Neuron (in vitro differentiated cells): ENCODE results near the gene ZNF384.
A peak's percentile ranks its signal among the peaks of the same experiment; 100 is the strongest.

Experiments used
- H2AFZ ChIP-seq: one replicate; pipeline ENCODE4 v1.6.1; 2013; ENCODE audit warnings: low read depth, mild to moderate bottlenecking, inconsistent platforms, low read length, moderate library complexity
- H3K27me3 ChIP-seq: one replicate; pipeline ENCODE4 v1.6.1; 2013; ENCODE audit warnings: low read length; ENCODE audit not compliant: insufficient read depth
- H3K36me3 ChIP-seq: one replicate; pipeline ENCODE4 v1.6.1; 2013; ENCODE audit warnings: low read length; ENCODE audit not compliant: insufficient read depth
- H3K4me1 ChIP-seq: one replicate; pipeline ENCODE4 v1.6.1; 2013; ENCODE audit warnings: low read length; ENCODE audit not compliant: insufficient read depth
- H3K4me3 ChIP-seq: 2 replicates; pipeline ENCODE4 v1.5.1; 2013; ENCODE audit warnings: mild to moderate bottlenecking, low read length, moderate library complexity
- H3K9me3 ChIP-seq: one replicate; pipeline ENCODE4 v1.6.1; 2013; ENCODE audit warnings: low read length

Gene ZNF384

DNA sequence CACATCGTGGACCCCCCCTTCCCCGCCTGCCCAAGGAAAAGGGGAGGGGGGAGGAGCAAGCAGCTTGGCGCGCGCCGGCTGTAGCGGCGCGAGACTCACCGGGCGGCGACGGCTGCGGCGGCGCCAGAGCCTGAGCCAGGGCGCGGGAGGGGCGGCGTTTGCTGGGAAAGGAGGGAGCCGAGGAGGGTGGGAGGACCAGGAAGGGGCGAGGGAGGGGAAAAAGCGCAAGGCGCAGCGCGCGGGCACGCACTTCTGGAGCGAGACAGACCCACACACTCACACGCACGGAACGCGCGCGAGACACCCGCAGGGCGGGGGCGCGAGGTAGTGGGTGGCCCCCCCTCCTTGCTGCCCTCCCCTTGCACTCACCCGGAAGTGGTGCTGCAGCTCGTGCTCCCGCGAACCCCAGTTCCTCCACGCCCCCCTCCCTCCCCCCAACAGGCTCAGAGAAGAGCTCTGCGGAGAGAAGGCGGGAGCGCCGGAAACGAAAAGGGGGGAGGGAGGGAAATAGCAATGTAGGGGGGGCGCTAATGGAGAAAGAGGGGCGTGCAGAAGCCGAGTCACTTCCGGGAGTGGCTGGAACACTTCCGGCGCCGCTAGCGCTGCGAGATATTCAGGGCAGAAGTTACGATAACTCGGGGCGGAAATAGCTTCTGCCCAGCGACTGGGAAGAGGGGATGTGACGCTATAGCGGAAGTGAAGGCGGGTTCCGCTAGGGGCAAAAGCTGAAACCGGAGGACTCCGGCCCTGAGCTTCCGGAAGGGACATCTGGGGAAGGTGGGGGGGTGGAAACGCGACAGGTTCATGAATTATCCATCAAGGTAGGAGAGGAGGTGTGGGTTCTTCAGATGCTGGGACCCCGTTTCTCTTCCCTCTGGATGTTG, at the start of gene ZNF384:
TSS of gene ZNF384 (minus strand) at position 377 of the 884 bp plus-strand sequence. CDS start 9,855 bp downstream, outside the sequence.
- no peaks in the 10 kb centered on the region for H3K9me3 ChIP-seq
- H3K4me1 ChIP-seq: peaks cover 35% of the 10 kb centered on the region
- peak within 1 kb of the TSS; percentile 37 for H2AFZ ChIP-seq
- H3K36me3 ChIP-seq: peaks cover 10% of the 10 kb centered on the region
- H3K4me3 ChIP-seq: peak within 1 kb of the TSS; percentile 89
- no peaks in the 10 kb centered on the region for H3K27me3 ChIP-seq

DNA sequence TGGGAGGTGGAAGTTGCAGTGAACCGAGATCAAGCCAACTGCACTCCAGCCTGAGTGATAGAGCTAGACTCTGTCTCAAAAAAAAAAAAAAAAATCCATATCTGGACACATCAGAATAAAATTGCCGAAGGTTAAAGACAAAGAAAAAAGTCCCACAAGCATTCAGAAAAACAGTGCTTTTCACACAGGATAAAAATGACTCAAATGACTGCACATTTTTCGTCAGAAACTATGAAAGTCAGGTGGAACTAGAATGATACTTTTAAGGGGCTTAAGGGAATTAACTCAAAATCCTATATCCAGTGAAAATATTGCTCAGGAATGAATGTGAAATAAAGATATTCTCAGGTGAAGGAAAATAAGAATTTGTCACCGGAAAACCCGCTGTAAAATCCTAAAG, 47.6 kb upstream of the ZNF384 start:
- Histone ChIP-seq H3K36me3 (no peaks in the 10 kb centered on the region), H3K4me1 (no peaks in the 10 kb centered on the region), H2AFZ (no peak overlapping the region), H3K9me3 (no peaks in the 10 kb centered on the region), H3K4me3 (no peak overlapping the region), H3K27me3 (no peaks in the 10 kb centered on the region)

DNA sequence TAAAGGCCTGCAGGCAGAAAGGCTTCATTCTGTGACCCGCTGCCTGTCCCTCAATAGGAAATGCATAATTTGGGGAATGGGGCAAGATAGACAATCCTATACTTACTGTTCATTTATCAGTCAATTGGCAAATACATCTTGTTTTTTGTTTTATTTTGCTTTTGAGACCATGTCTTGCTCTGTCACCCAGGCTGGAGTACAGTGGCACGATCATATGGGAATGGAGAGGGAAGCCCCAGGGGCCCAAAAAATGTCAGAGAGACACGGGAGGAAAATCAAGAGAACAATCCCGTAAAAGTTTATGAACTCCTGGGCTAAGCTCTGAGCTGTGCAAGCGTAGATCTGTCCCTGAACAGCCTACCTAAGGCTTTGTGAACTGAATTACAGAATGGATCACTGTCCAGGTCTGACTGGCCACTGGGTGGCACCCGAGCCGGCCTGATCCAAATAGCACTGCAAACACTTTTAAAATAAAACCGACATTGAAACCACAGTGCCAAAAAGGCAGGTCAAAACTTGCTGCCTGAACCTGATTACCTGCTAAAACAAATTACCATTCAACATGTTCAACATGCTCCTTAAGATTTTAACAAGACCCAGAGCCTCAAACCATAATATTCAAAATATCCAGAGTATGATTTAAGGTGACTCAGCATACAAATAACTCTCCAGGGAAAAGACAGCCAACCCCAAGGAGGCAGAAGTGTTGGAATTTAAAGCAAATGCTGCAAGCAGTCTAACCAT, 46.4 kb upstream of the ZNF384 start:
- Histone ChIP-seq H3K4me1 (no peaks in the 10 kb centered on the region), H3K36me3 (peaks cover 10% of the 10 kb centered on the region), H2AFZ (no peak overlapping the region), H3K4me3 (no peak overlapping the region), H3K9me3 (no peaks in the 10 kb centered on the region), H3K27me3 (no peaks in the 10 kb centered on the region)

DNA sequence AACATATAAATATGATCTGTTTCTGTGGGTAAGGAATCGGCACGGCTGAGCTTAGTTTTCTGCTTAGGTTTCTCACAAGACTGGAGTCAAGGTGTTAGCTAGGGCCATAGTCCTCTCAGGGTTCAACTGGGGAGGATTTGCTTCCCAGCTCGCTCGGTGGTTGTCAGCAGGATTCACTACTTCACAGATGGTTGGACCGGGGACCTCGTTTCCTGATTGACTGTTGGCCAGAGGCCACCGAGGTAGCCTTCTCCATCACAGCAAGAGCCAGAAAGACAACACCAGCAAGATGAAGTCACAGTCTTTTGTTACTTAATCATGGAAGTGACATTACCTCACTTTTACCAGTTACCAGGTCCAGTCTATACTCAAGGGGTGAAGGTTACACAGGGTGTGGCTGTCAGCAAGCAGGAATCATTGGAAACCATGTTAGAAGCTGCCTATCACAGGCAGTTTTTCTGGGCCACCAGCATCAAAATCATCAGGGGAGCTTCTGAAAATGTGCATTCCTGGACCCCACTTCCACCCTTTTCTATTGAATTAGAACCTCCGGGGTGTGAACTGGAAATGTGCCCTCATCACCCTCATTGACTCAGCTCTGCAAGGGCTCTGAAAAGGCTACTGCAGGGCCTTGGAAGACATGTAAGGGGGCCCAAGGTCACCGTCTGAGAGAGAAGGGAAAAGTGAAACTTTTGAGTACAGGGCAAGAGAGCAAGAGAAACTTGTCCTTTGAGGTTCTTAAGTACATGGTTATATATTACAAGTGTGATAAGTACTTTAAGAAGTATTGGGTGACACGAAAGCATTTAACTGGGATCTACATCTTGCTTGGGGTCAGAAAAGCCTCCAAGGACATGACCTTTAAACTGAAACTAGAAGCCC, 45.6 kb upstream of the ZNF384 start:
- Histone ChIP-seq H3K27me3 (no peaks in the 10 kb centered on the region), H3K36me3 (peaks cover 18% of the 10 kb centered on the region), H3K4me3 (no peak overlapping the region), H3K9me3 (no peaks in the 10 kb centered on the region), H3K4me1 (no peaks in the 10 kb centered on the region), H2AFZ (no peak overlapping the region)

DNA sequence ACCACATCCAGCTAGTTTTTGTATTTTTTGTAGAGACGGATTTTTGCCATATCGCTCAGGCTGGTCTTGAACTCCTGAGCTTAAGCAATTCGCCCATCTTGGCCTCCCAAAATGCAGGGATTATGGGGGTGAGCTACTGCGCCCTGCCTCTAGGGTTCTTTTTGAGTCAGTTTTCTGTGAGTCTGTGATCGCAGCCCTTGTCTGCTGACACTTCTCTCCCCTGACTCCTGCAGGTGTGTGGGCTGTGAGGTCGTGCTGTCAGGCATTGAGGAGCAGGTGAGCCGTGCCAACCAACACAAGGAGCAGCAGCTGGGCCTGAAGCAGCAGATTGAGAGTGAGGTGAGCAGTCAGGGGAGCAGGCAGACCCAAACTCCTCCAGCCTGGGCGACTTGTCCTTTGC, 41.0 kb upstream of the ZNF384 start:
- Histone ChIP-seq H3K36me3 (peaks cover 45% of the 10 kb centered on the region), H3K4me1 (no peaks in the 10 kb centered on the region), H3K4me3 (no peak overlapping the region), H2AFZ (no peak overlapping the region), H3K27me3 (no peaks in the 10 kb centered on the region), H3K9me3 (no peaks in the 10 kb centered on the region)

DNA sequence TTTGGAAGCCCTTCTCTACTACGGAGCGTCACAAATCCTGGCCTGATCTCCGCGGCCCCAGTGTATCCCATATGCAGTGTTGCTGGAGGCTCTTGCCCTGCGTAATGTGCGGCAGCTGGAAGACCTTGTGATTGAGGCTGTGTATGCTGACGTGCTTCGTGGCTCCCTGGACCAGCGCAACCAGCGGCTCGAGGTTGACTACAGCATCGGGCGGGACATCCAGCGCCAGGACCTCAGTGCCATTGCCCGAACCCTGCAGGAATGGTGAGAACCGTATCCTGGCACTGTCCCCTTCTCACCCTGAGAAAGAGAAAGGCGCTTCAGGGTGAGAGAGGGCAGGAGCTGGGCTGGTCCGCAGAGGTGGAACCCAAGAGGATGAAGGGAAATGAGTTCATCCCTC, 40.0 kb upstream of the ZNF384 start:
- Histone ChIP-seq H3K4me1 (peaks cover 7% of the 10 kb centered on the region), H3K36me3 (peaks cover 45% of the 10 kb centered on the region), H3K4me3 (no peak overlapping the region), H2AFZ (no peak overlapping the region), H3K9me3 (no peaks in the 10 kb centered on the region), H3K27me3 (no peaks in the 10 kb centered on the region)

DNA sequence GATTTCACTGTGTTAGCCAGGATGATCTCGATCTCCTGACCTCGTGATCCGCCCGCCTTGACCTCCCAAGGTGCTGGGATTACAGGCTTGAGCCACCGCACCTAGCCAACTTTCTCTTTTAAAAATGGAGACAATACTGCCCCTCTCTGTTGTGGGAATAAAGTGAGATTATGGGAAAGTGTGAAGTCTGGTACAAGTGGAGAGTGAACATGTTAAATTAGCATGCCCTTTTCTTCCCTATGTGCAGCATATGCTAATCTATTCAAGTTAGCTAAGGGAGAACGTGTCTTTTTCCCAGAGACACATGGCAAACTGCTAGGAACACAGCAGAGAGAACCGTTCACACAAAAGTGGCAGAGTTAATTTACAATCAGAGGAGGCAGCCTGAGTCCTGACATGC, 36.2 kb upstream of the ZNF384 start:
- H2AFZ ChIP-seq: no peak overlapping the region
- H3K27me3 ChIP-seq: no peaks in the 10 kb centered on the region
- H3K36me3 ChIP-seq: peaks cover 33% of the 10 kb centered on the region
- H3K4me1 ChIP-seq: peaks cover 9% of the 10 kb centered on the region
- H3K4me3 ChIP-seq: no peak overlapping the region
- no peaks in the 10 kb centered on the region for H3K9me3 ChIP-seq

DNA sequence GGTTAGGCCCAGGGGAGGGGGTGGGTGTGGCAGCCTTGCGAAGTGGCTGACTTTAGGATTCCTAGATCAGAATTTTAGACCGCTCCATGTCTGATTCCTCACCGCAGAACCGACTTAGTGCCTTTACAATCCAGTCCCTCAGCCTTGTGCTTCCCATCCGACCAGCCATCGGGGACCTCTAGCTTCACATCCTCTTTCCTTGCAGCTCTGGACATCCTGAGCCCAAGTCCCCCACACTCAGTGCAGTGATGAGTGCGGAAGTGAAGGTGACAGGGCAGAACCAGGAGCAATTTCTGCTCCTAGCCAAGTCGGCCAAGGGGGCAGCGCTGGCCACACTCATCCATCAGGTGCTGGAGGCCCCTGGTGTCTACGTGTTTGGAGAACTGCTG, 35.2 kb upstream of the ZNF384 start:
- Histone ChIP-seq H2AFZ (peak overlapping the region; percentile 88), H3K4me3 (peak overlapping the region; percentile 83), H3K36me3 (peaks cover 23% of the 10 kb centered on the region), H3K9me3 (no peaks in the 10 kb centered on the region), H3K27me3 (no peaks in the 10 kb centered on the region), H3K4me1 (peaks cover 9% of the 10 kb centered on the region)

DNA sequence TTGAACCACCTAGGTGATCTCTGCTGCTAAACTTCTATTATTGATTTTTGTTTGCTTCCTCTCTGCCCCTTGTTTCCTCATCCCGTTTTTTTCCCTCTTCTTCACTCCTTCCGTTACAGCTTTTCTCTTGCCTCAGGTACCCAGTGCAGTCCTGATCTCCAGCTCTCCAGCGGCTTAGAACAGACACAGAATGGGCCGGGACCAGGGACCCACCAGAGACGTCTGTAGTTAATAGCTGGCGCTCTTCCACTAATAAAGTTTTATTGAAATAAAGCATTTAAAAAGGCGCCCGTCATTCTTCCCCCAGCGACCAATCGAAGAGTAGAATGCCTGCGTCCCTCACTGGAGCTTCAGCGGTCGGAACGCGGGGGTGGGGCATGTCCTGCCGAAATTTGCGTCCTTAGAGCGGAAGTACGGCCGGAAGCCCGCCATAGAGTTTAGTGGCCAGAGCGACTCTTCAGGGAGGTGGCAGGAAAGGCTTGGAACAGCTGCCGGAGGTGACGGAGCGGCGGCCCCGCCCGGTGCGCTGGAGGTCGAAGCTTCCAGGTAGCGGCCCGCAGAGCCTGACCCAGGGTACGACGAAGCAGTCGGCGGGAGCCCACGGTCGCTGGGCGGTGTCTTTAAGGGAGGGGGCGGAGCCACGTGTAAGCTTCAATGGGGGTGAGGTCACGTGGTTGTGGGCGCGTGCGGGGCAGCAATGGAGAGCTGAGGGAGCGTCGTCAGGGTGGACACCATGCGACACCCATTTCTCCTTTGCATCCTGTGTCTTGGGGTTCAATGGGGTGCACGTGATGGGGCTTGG, 34.6 kb upstream of the ZNF384 start, which contains the start of gene COPS7A:
TSS of gene COPS7A (plus strand) at position 440 of the 802 bp plus-strand sequence. CDS start 611 bp downstream, outside the sequence.
- H3K4me3 ChIP-seq: peak within 1 kb of the TSS; percentile 83
- peaks cover 17% of the 10 kb centered on the region for H3K36me3 ChIP-seq
- H3K27me3 ChIP-seq: no peaks in the 10 kb centered on the region
- H3K4me1 ChIP-seq: peaks cover 9% of the 10 kb centered on the region
- no peaks in the 10 kb centered on the region for H3K9me3 ChIP-seq
- H2AFZ ChIP-seq: peak within 1 kb of the TSS; percentile 88

DNA sequence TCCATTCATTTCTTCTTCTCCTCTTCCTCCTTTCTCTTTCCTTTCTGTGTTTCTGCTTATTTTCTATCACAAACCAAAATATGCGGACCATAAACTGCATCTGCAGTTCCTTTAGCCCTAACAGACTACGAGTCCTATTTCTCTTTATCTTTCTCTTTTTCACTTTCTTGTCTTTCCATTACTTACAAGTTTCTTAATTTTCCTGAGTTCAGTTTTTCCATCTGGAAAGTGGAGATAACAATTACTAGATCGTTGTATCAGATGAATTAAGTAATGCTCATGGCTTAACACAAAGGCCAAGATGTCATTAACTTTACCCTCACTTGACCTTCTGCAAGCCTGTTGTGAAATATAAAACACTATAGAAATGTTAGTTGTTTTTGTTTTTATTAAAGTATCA, 33.7 kb upstream of the ZNF384 start:
- no peaks in the 10 kb centered on the region for H3K27me3 ChIP-seq
- peaks cover 9% of the 10 kb centered on the region for H3K36me3 ChIP-seq
- H2AFZ ChIP-seq: no peak overlapping the region
- peaks cover 9% of the 10 kb centered on the region for H3K4me1 ChIP-seq
- peak overlapping the region; percentile 83 for H3K4me3 ChIP-seq
- no peaks in the 10 kb centered on the region for H3K9me3 ChIP-seq

DNA sequence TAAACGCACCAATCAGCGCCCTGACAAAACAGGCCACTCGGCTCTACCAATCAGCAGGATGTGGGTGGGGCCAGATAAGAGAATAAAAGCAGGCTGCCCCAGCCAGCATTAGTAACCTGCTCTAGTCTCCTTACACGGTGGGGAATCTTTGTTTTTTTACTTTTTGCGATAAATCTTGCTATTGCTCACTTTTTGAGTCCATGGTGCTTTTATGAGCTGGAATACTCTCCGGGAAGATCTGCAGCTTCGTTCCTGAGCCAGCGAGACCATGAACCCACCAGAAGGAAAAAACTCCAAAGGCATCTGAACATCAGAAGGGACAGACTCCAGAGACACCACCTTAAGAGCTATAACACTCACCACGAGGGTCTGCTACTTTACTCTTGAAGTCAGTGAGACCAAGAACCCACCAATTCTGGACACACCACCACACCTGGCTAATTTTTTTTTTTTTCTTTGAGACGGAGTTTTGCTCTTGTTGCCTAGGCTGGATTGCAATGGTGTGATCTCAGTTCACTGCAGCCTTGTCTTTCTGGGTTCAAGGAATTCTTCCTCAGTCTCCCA, 27.8 kb upstream of the ZNF384 start:
- H3K27me3 ChIP-seq: no peaks in the 10 kb centered on the region
- H3K4me3 ChIP-seq: no peak overlapping the region
- H3K4me1 ChIP-seq: no peaks in the 10 kb centered on the region
- no peaks in the 10 kb centered on the region for H3K36me3 ChIP-seq
- H2AFZ ChIP-seq: no peak overlapping the region
- no peaks in the 10 kb centered on the region for H3K9me3 ChIP-seq
